Glutamatergic neuron (in vitro differentiated cells): ENCODE measurements around the gene CNEP1R1. TPM values are rescaled to one million over a fixed set of nuclear protein-coding genes. Genes with fewer than 3 reads are reported as not detected.

Experiments used
- DNase-seq: peaks from one replicate; pipeline ENCODE4 v3.0.0; 2022
- H3K27ac Mint-ChIP-seq: one replicate; pipeline ENCODE4 v1.8.0; 2020; ENCODE audit warnings: mild to moderate bottlenecking, mixed read lengths, inconsistent platforms; ENCODE audit not compliant: unreplicated experiment
- H3K27me3 Mint-ChIP-seq: one replicate; pipeline ENCODE4 v1.8.0; 2020; ENCODE audit warnings: mild to moderate bottlenecking, moderate library complexity, mixed read lengths, inconsistent platforms; ENCODE audit not compliant: unreplicated experiment
- H3K36me3 Mint-ChIP-seq: one replicate; pipeline ENCODE4 v1.8.0; 2020; ENCODE audit warnings: mild to moderate bottlenecking, mixed read lengths, inconsistent platforms; ENCODE audit not compliant: unreplicated experiment
- H3K4me1 Mint-ChIP-seq: one replicate; pipeline ENCODE4 v1.8.0; 2020; ENCODE audit warnings: mild to moderate bottlenecking, low read depth, mixed read lengths, inconsistent platforms; ENCODE audit not compliant: unreplicated experiment
- H3K4me3 Mint-ChIP-seq: one replicate; pipeline ENCODE4 v1.8.0; 2020; ENCODE audit warnings: mild to moderate bottlenecking, mixed read lengths, inconsistent platforms; ENCODE audit not compliant: unreplicated experiment
- H3K9me3 Mint-ChIP-seq: one replicate; pipeline ENCODE4 v1.8.0; 2020; ENCODE audit warnings: mild to moderate bottlenecking, moderate library complexity, mixed read lengths, inconsistent platforms; ENCODE audit not compliant: unreplicated experiment
- CTCF ChIP-seq: fragments of 200-600 bp; sonication (generic); IDR thresholded peaks from one replicate; pipeline ENCODE4 v1.5.0; 2021; ENCODE audit not compliant: partially characterized antibody, unreplicated experiment
- total RNA-seq: library from RNA; stranded (reverse); fragmentation: NEBNext Ultra II Directional; extraction: Animal tissue kit (Norgen Biotek cat#: 25700); gene quantifications from one replicate; pipeline ENCODE4 v1.2.1, GENCODE V29; 2021; ENCODE audit not compliant: unreplicated experiment

CNEP1R1 gene
- total RNA-seq, 1 donor from 2014 or later, result 15.0 TPM

DNA sequence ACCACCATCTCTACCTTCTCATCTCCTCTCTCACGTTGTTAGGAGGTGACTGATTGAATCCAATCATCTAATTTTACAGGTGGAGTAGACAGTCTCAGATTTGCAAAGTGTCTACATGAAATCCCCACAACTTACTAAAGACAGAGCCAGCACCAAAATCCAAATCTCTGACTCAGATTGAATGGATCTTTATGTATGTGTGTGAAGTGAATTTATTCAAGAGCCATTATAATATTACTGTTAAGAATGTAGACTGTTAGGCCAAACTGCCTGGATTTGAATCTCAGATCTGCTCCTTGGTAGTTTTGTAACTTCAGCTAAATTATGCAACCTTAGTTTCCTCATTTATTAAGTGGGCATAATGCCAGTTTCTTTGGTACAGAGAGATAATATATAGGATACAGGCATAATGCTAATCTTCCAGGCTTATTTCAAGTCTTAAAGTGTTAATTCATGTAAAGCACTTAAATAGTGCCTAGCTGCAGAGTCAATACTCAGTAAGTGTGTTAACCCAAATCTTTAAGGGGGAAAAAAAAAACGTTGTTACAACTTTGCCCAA is 12.7 kb downstream of the CNEP1R1 start:
- DNase-seq, result no peak
- Mint-ChIP-seq H3K9me3 (peaks cover 1% of the 10 kb centered on the region), H3K4me3 (no peak overlapping the region), H3K4me1 (no peaks in the 10 kb centered on the region), H3K36me3 (no peaks in the 10 kb centered on the region), H3K27me3 (peaks cover 3% of the 10 kb centered on the region), H3K27ac (no peak overlapping the region)
- TF ChIP-seq CTCF, result no peak

DNA sequence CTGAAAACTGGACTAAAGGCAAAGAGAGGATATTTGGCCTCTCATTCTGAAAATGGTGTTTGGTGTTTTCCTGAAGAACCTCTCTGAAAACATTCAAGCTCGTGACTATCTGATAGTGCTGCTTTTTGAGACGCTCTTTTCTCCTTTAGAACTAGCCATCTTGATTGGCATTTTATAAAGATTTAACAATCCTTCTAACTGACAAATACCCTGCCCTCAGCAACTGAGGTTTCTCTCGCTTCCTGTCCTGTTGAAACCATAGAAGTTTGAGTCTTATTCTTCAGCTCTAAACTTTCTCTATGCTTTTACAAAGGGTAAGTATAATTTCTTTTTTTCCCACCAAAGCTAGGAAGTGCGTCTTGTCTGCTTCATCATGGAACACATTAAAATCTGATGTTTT is 13.3 kb downstream of the CNEP1R1 start:
- H3K4me3 Mint-ChIP-seq, result no peak overlapping the region
- H3K4me1 Mint-ChIP-seq, result no peaks in the 10 kb centered on the region
- peaks cover 1% of the 10 kb centered on the region for H3K9me3 Mint-ChIP-seq
- peaks cover 3% of the 10 kb centered on the region for H3K27me3 Mint-ChIP-seq
- DNase-seq, result no peak
- no peaks in the 10 kb centered on the region for H3K36me3 Mint-ChIP-seq
- TF ChIP-seq CTCF, result no peak
- H3K27ac Mint-ChIP-seq, result no peak overlapping the region

- DNase-seq, result no peak
- Mint-ChIP-seq H3K4me1 (no peaks in the 10 kb centered on the region), H3K4me3 (no peak overlapping the region), H3K9me3 (peaks cover 1% of the 10 kb centered on the region), H3K27me3 (peaks cover 4% of the 10 kb centered on the region), H3K27ac (no peak overlapping the region), H3K36me3 (no peaks in the 10 kb centered on the region)
- TF ChIP-seq CTCF, result no peak
These were observed 13.9 kb downstream of the CNEP1R1 start for GRCh38 chr16:50038756-50039529.

DNA sequence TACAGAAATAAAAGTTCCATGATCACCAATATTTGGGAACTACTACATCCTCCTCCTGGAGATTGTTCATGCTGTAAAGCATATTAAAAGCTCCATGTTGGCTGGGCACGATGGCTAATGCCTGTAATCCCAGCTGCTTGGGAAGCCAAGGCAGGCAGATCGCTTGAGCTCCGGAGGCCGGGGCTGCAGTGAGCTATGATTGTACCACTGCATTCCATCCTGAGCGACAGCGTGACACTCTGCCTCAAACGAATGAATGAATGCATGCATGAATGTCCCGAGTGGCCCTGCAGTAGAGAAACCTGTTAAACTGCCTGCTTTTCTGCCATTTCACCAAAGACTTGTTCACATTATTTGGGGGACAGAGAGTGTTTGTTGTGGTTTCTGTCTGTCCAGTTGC is 15.0 kb downstream of the CNEP1R1 start:
- TF ChIP-seq CTCF, result no peak
- H3K9me3 Mint-ChIP-seq, result no peaks in the 10 kb centered on the region
- no peak overlapping the region for H3K4me3 Mint-ChIP-seq
- H3K36me3 Mint-ChIP-seq, result no peaks in the 10 kb centered on the region
- H3K27me3 Mint-ChIP-seq, result peaks cover 4% of the 10 kb centered on the region
- no peaks in the 10 kb centered on the region for H3K4me1 Mint-ChIP-seq
- no peak for DNase-seq
- no peak overlapping the region for H3K27ac Mint-ChIP-seq

GRCh38 chr16:50040710-50041109 is 15.7 kb downstream of the CNEP1R1 start:
- DNase-seq, result no peak
- Mint-ChIP-seq H3K36me3 (no peaks in the 10 kb centered on the region), H3K27ac (no peak overlapping the region), H3K4me3 (no peak overlapping the region), H3K4me1 (no peaks in the 10 kb centered on the region), H3K27me3 (peaks cover 4% of the 10 kb centered on the region), H3K9me3 (no peaks in the 10 kb centered on the region)
- no peak for TF ChIP-seq CTCF
